MCF 10A (cell line): ENCODE data around the gene SDK1. TPM values are rescaled to one million over a fixed set of nuclear protein-coding genes. Genes with fewer than 3 reads are reported as not detected.

ENCODE experiments used
- BruUV-seq: library from RNA; stranded (reverse); fragments of 400-500 nt; replicated peaks from 2 replicates; lab custom pipeline; 2021; lab: Mats Ljungman, UMichigan
- CTCF ChIA-PET: fragments of 300-600 bp; sonication (Branson Sonifier 250); formaldehyde crosslinking; extraction: SDS; loops from one replicate; lab custom pipeline; 2021; ENCODE audit warnings: antibody characterized with exemption, inconsistent platforms; lab: Yijun Ruan, JAX
- POLR2A ChIA-PET: fragments of 300-600, 350-650 bp; sonication (Branson Sonifier 250); formaldehyde crosslinking; extraction: SDS; loops from one replicate; lab custom pipeline; 2020; ENCODE audit warnings: antibody characterized with exemption, inconsistent platforms; lab: Yijun Ruan, JAX
- DNase-seq: peaks from one replicate; pipeline ENCODE4 v3.0.0-alpha.2; 2018; ENCODE audit not compliant: unreplicated experiment
- H3K27ac Mint-ChIP-seq: one replicate; pipeline ENCODE4 v1.8.0; 2022; ENCODE audit warnings: mild to moderate bottlenecking, low read depth, mixed read lengths; ENCODE audit not compliant: unreplicated experiment
- H3K27me3 Mint-ChIP-seq: one replicate; pipeline ENCODE4 v1.8.0; 2022; ENCODE audit warnings: mixed read lengths; ENCODE audit not compliant: insufficient read depth, unreplicated experiment
- H3K36me3 Mint-ChIP-seq: one replicate; pipeline ENCODE4 v1.8.0; 2022; ENCODE audit warnings: mild to moderate bottlenecking, moderate library complexity, mixed read lengths; ENCODE audit not compliant: insufficient read depth, unreplicated experiment
- H3K4me1 Mint-ChIP-seq: one replicate; pipeline ENCODE4 v1.8.0; 2022; ENCODE audit warnings: mixed read lengths; ENCODE audit not compliant: insufficient read depth, unreplicated experiment
- H3K4me3 Mint-ChIP-seq: one replicate; pipeline ENCODE4 v1.8.0; 2022; ENCODE audit warnings: mild to moderate bottlenecking, moderate library complexity, mixed read lengths; ENCODE audit not compliant: unreplicated experiment
- H3K9me3 Mint-ChIP-seq: one replicate; pipeline ENCODE4 v1.8.0; 2022; ENCODE audit warnings: mixed read lengths; ENCODE audit not compliant: unreplicated experiment
- CTCF ChIP-seq: fragments of 200-600 bp; IDR thresholded peaks from one replicate; pipeline ENCODE4 v1.8.0; 2022; ENCODE audit warnings: antibody characterized with exemption, mild to moderate bottlenecking; ENCODE audit not compliant: unreplicated experiment
- intact Hi-C: fragments of 100-400 bp; cut with micrococcal nuclease; formaldehyde crosslinking; loops from 2 replicates; pipeline ENCODE4 v1.14.1; 2022
- total RNA-seq: library from RNA; stranded (reverse); gene quantifications from 2 replicates; pipeline ENCODE4 v1.2.3, GENCODE V29; 2022

SDK1 gene
- total RNA-seq, 1 experiment from 2014 or later: 3.3 TPM

- POLR2A ChIA-PET: no interaction called here
- no peak for DNase-seq
- CTCF ChIA-PET: no interaction called here
- no peak overlapping the region for H3K4me3 Mint-ChIP-seq
- no peaks in the 10 kb centered on the region for H3K9me3 Mint-ChIP-seq
- no TSS peak for BruUV-seq
- no peaks in the 10 kb centered on the region for H3K36me3 Mint-ChIP-seq
- intact Hi-C loops: no loop called here
- H3K27ac Mint-ChIP-seq: no peak overlapping the region
- peaks cover 15% of the 10 kb centered on the region for H3K4me1 Mint-ChIP-seq
- no peaks in the 10 kb centered on the region for H3K27me3 Mint-ChIP-seq
- no peak for TF ChIP-seq CTCF
Measured at GRCh38 chr7:3280445-3280844, 20.6 kb upstream of the SDK1 start.

- TF ChIP-seq CTCF: no peak
- H3K4me1 Mint-ChIP-seq: peaks cover 15% of the 10 kb centered on the region
- no peak overlapping the region for H3K4me3 Mint-ChIP-seq
- ChIA-PET POLR2A (no interaction called here), CTCF (no interaction called here)
- DNase-seq: no peak
- H3K27ac Mint-ChIP-seq: no peak overlapping the region
- H3K36me3 Mint-ChIP-seq: no peaks in the 10 kb centered on the region
- intact Hi-C loops: no loop called here
- H3K27me3 Mint-ChIP-seq: no peaks in the 10 kb centered on the region
- no TSS peak for BruUV-seq
- H3K9me3 Mint-ChIP-seq: no peaks in the 10 kb centered on the region
Measured at GRCh38 chr7:3280946-3281656, 20.0 kb upstream of the SDK1 start.

- no peak overlapping the region for H3K4me3 Mint-ChIP-seq
- no peak overlapping the region for H3K27ac Mint-ChIP-seq
- no peaks in the 10 kb centered on the region for H3K27me3 Mint-ChIP-seq
- ChIA-PET POLR2A (interaction anchor here (0.7 to 1.6 kb wide), 2 partner anchors 10 to 13 kb away, joined by 3 to 6 read pairs; no protein-coding TSS in a partner anchor), CTCF (no interaction called here)
- H3K9me3 Mint-ChIP-seq: no peaks in the 10 kb centered on the region
- H3K36me3 Mint-ChIP-seq: no peaks in the 10 kb centered on the region
- no peak for DNase-seq
- peaks cover 15% of the 10 kb centered on the region for H3K4me1 Mint-ChIP-seq
- no TSS peak for BruUV-seq
- no peak for TF ChIP-seq CTCF
- intact Hi-C loops: no loop called here
Measured at GRCh38 chr7:3282457-3282856, 18.6 kb upstream of the SDK1 start.

GRCh38 chr7:3283130-3283704 is 17.8 kb upstream of the SDK1 start:
- peak; percentile 14 for DNase-seq
- intact Hi-C loops: no loop called here
- CTCF ChIA-PET: interaction anchor here (0.7 kb wide), 1 partner anchor 1198 kb away, joined by 4 read pairs; no protein-coding TSS in a partner anchor
- Mint-ChIP-seq H3K9me3 (no peaks in the 10 kb centered on the region), H3K4me3 (no peak overlapping the region), H3K27me3 (no peaks in the 10 kb centered on the region), H3K4me1 (peaks cover 15% of the 10 kb centered on the region), H3K27ac (no peak overlapping the region), H3K36me3 (no peaks in the 10 kb centered on the region)
- POLR2A ChIA-PET: interaction anchor here (0.7 to 1.6 kb wide), 2 partner anchors 11 to 13 kb away, joined by 3 to 6 read pairs; no protein-coding TSS in a partner anchor
- BruUV-seq: no TSS peak
- no peak for TF ChIP-seq CTCF
